GM23248 (cell line): Measurements from ENCODE around the gene CASZ1. TPM values are rescaled to one million over a fixed set of nuclear protein-coding genes. Genes with fewer than 3 reads are reported as not detected.

ENCODE experiments used
- DNase-seq: peaks from one replicate; pipeline ENCODE4 v3.0.0-alpha.2; 2015
- H2AFZ ChIP-seq: fragments of 200-600 bp; sonication (generic); 2 replicates; pipeline ENCODE4 v1.6.1; 2016; ENCODE audit warnings: antibody characterized with exemption
- H3F3A ChIP-seq: fragments of 200-600 bp; sonication (generic); 2 replicates; pipeline ENCODE4 v1.6.1; 2016; ENCODE audit warnings: mild to moderate bottlenecking, antibody characterized with exemption, mixed run types; ENCODE audit not compliant: insufficient read depth
- H3K27ac ChIP-seq: fragments of 200-600 bp; sonication (generic); 2 replicates; pipeline ENCODE4 v1.5.1; 2016; ENCODE audit warnings: mild to moderate bottlenecking
- H3K27me3 ChIP-seq: fragments of 200-600 bp; sonication (generic); replicated peaks from 2 replicates; pipeline ENCODE4 v1.6.1; 2016; ENCODE audit warnings: mild to moderate bottlenecking; ENCODE audit not compliant: insufficient read depth
- H3K36me3 ChIP-seq: fragments of 200-600 bp; sonication (generic); 2 replicates; pipeline ENCODE4 v1.6.1; 2016; ENCODE audit warnings: low read depth, mild to moderate bottlenecking
- H3K4me1 ChIP-seq: fragments of 200-600 bp; sonication (generic); 2 replicates; pipeline ENCODE4 v1.6.1; 2016; ENCODE audit warnings: mild to moderate bottlenecking; ENCODE audit not compliant: insufficient read depth
- H3K4me2 ChIP-seq: fragments of 200-600 bp; sonication (generic); one replicate; pipeline ENCODE4 v1.6.1; 2016; ENCODE audit warnings: mild to moderate bottlenecking; ENCODE audit not compliant: unreplicated experiment
- H3K4me3 ChIP-seq: fragments of 200-600 bp; sonication (generic); 2 replicates; pipeline ENCODE4 v1.5.1; 2016; ENCODE audit warnings: mild to moderate bottlenecking
- H3K79me2 ChIP-seq: fragments of 200-600 bp; sonication (generic); 2 replicates; pipeline ENCODE4 v1.6.1; 2016; ENCODE audit warnings: mild to moderate bottlenecking; ENCODE audit not compliant: insufficient read depth
- H3K9ac ChIP-seq: fragments of 200-600 bp; sonication (generic); 2 replicates; pipeline ENCODE4 v1.6.1; 2016; ENCODE audit warnings: mild to moderate bottlenecking
- H3K9me2 ChIP-seq: fragments of 200-600 bp; sonication (generic); 2 replicates; pipeline ENCODE4 v1.6.1; 2016; ENCODE audit warnings: mixed run types, mild to moderate bottlenecking, moderate library complexity; ENCODE audit not compliant: insufficient read depth
- H3K9me3 ChIP-seq: fragments of 200-600 bp; sonication (generic); one replicate; pipeline ENCODE4 v1.6.1; 2017; ENCODE audit warnings: low read depth
- H4K20me1 ChIP-seq: fragments of 200-600 bp; sonication (generic); 2 replicates; pipeline ENCODE4 v1.6.0; 2016; ENCODE audit not compliant: insufficient read depth
- EZH2 ChIP-seq: fragments of 200-600 bp; sonication (generic); IDR thresholded peaks from 2 replicates; pipeline ENCODE4 v1.6.1; 2018; ENCODE audit warnings: antibody characterized with exemption, mild to moderate bottlenecking; ENCODE audit not compliant: insufficient read depth, poor library complexity, severe bottlenecking
- EZH2phosphoT487 ChIP-seq: fragments of 200-600 bp; sonication (generic); IDR thresholded peaks from 2 replicates; pipeline ENCODE4 v1.6.1; 2018; ENCODE audit warnings: antibody characterized with exemption, moderate library complexity, mild to moderate bottlenecking, low read depth; ENCODE audit not compliant: insufficient read depth
- WGBS, 2 experiments: methylation state at CpG; one replicate each; pipeline ENCODE4 v1.1.6; 2015 to 2017; ENCODE audit warnings: low lambda C conversion rate in 2 of 2, low coverage in 1 of 2; ENCODE audit errors: missing lambda C conversion rate in 2 of 2; 5-methylcytosine and 5-hydroxymethylcytosine counted together
- in situ Hi-C: fragments of 300-500 bp; cut with MboI; formaldehyde crosslinking; loops from 2 replicates; pipeline ENCODE4 v1.15.0; 2020
- polyA plus RNA-seq: library from polyadenylated mRNA; unstranded; fragments of >200 nt; fragmentation: Nextera tagmentation; extraction: Ambion mirVana; gene quantifications from 2 replicates; pipeline ENCODE4 v1.2.1, GENCODE V29; 2016
- total RNA-seq: library from RNA; depleted of rRNA; stranded (reverse); fragments of >200 nt; shearing (Covaris generic); gene quantifications from 2 replicates; pipeline ENCODE4 v1.2.3, GENCODE V29; 2014

Gene CASZ1
- total and polyA plus RNA-seq, 2 experiments from 2014 or later = 0.11 to 0.54 TPM

- H2AFZ ChIP-seq = no peak overlapping the region
- H3K4me2 ChIP-seq = no peak overlapping the region
- no peaks in the 10 kb centered on the region for H3F3A ChIP-seq
- DNase-seq = no peak
- H3K27me3 ChIP-seq = no peaks in the 10 kb centered on the region
- no peaks in the 10 kb centered on the region for H3K4me1 ChIP-seq
- no peaks in the 10 kb centered on the region for H3K79me2 ChIP-seq
- TF ChIP-seq EZH2phosphoT487 = no peak
- TF ChIP-seq EZH2 = no peak
- no peak overlapping the region for H3K27ac ChIP-seq
- no peaks in the 10 kb centered on the region for H4K20me1 ChIP-seq
- no peaks in the 10 kb centered on the region for H3K36me3 ChIP-seq
- no peak overlapping the region for H3K4me3 ChIP-seq
- 72 to 77% methylated on average over 15 of the region's 15 CpGs for WGBS, 2 experiments
- in situ Hi-C loops = no loop called here
- H3K9ac ChIP-seq = no peak overlapping the region
- H3K9me3 ChIP-seq = no peaks in the 10 kb centered on the region
- H3K9me2 ChIP-seq = no peaks in the 10 kb centered on the region
Measured at GRCh38 chr1:10685196-10685807, 111.1 kb downstream of the CASZ1 start.

GRCh38 chr1:10684221-10684620 is 112.2 kb downstream of the CASZ1 start:
- no peaks in the 10 kb centered on the region for H3K36me3 ChIP-seq
- no peak for DNase-seq
- H3K27me3 ChIP-seq = no peaks in the 10 kb centered on the region
- H3K4me1 ChIP-seq = no peaks in the 10 kb centered on the region
- no peaks in the 10 kb centered on the region for H3K79me2 ChIP-seq
- no peak overlapping the region for H3K27ac ChIP-seq
- H3K4me3 ChIP-seq = no peak overlapping the region
- in situ Hi-C loops = no loop called here
- TF ChIP-seq EZH2phosphoT487 (no peak), EZH2 (no peak)
- no peaks in the 10 kb centered on the region for H3K9me2 ChIP-seq
- no peaks in the 10 kb centered on the region for H3K9me3 ChIP-seq
- H2AFZ ChIP-seq = no peak overlapping the region
- no peak overlapping the region for H3K4me2 ChIP-seq
- no peaks in the 10 kb centered on the region for H4K20me1 ChIP-seq
- no peak overlapping the region for H3K9ac ChIP-seq
- no peaks in the 10 kb centered on the region for H3F3A ChIP-seq
- 87 to 92% methylated on average over 5 to 10 of the region's 10 CpGs for WGBS, 2 experiments

- H3K4me2 ChIP-seq = no peak overlapping the region
- H3K27me3 ChIP-seq = no peaks in the 10 kb centered on the region
- no peaks in the 10 kb centered on the region for H4K20me1 ChIP-seq
- H3K9ac ChIP-seq = no peak overlapping the region
- H3K4me1 ChIP-seq = no peaks in the 10 kb centered on the region
- in situ Hi-C loops = no loop called here
- no peaks in the 10 kb centered on the region for H3F3A ChIP-seq
- H3K4me3 ChIP-seq = no peak overlapping the region
- TF ChIP-seq EZH2phosphoT487 (no peak), EZH2 (no peak)
- H3K9me3 ChIP-seq = no peaks in the 10 kb centered on the region
- H3K36me3 ChIP-seq = no peaks in the 10 kb centered on the region
- no peaks in the 10 kb centered on the region for H3K9me2 ChIP-seq
- no peak overlapping the region for H3K27ac ChIP-seq
- H2AFZ ChIP-seq = no peak overlapping the region
- no peaks in the 10 kb centered on the region for H3K79me2 ChIP-seq
- no peak for DNase-seq
- 86 to 87% methylated on average over 17 of the region's 17 CpGs for WGBS, 2 experiments
Measured at GRCh38 chr1:10682449-10683309, 113.8 kb downstream of the CASZ1 start.

- in situ Hi-C loops = no loop called here
- no peaks in the 10 kb centered on the region for H3K4me1 ChIP-seq
- H4K20me1 ChIP-seq = no peaks in the 10 kb centered on the region
- no peaks in the 10 kb centered on the region for H3K36me3 ChIP-seq
- H3K9me3 ChIP-seq = no peaks in the 10 kb centered on the region
- no peak overlapping the region for H3K4me2 ChIP-seq
- no peaks in the 10 kb centered on the region for H3K27me3 ChIP-seq
- no peaks in the 10 kb centered on the region for H3K9me2 ChIP-seq
- H3K9ac ChIP-seq = no peak overlapping the region
- H3K79me2 ChIP-seq = no peaks in the 10 kb centered on the region
- DNase-seq = no peak
- H3F3A ChIP-seq = no peaks in the 10 kb centered on the region
- no peak overlapping the region for H3K4me3 ChIP-seq
- H3K27ac ChIP-seq = no peak overlapping the region
- H2AFZ ChIP-seq = no peak overlapping the region
- TF ChIP-seq EZH2phosphoT487 (no peak), EZH2 (no peak)
- 72 to 79% methylated on average over 8 to 9 of the region's 9 CpGs for WGBS, 2 experiments
Measured at GRCh38 chr1:10682108-10682445, 114.4 kb downstream of the CASZ1 start.
